Mesodermal cell (in vitro differentiated cells): Measurements from ENCODE around the gene CDH2.

ENCODE experiments used
- H3K27ac ChIP-seq: 2 replicates; pipeline ENCODE4 v1.7.0; 2013; ENCODE audit warnings: mild to moderate bottlenecking, low read depth, low read length, moderate library complexity; ENCODE audit not compliant: severe bottlenecking
- H3K36me3 ChIP-seq: 2 replicates; pipeline ENCODE4 v1.7.1; 2013; ENCODE audit warnings: mild to moderate bottlenecking, low read length, moderate library complexity; ENCODE audit not compliant: control insufficient read depth, insufficient read depth
- H3K4me1 ChIP-seq: one replicate; pipeline ENCODE4 v1.7.1; 2013; ENCODE audit warnings: mild to moderate bottlenecking, low read length; ENCODE audit not compliant: insufficient read depth, control insufficient read depth, poor library complexity, severe bottlenecking
- H3K4me3 ChIP-seq: 2 replicates; pipeline ENCODE4 v1.7.0; 2013; ENCODE audit warnings: low read length, control low read depth, mild to moderate bottlenecking; ENCODE audit not compliant: insufficient read depth, poor library complexity, severe bottlenecking; ENCODE audit errors: extremely low read depth
- H3K9me3 ChIP-seq: 2 replicates; pipeline ENCODE4 v1.7.1; 2013; ENCODE audit warnings: mild to moderate bottlenecking, low read length, moderate library complexity; ENCODE audit not compliant: control insufficient read depth
- WGBS, 2 experiments: methylation state at CpG; one replicate each; pipeline ENCODE4 v1.1.5; 2013; ENCODE audit warnings: missing lambda C conversion rate in 2 of 2; ENCODE audit not compliant: insufficient coverage in 2 of 2; 5-methylcytosine and 5-hydroxymethylcytosine counted together

CDH2 gene

GRCh38 chr18:28065031-28065792 lies 111.7 kb downstream of the CDH2 start:
- WGBS, 2 experiments = 0% methylated on average over 1 of the region's 4 CpGs; no CpG with 5 or more reads in 1 of the 2 experiments
- H3K27ac ChIP-seq = peak overlapping the region; percentile 97

GRCh38 chr18:28063926-28064325 lies 113.0 kb downstream of the CDH2 start:
- peaks cover 13% of the 10 kb centered on the region for H3K36me3 ChIP-seq
- peaks cover 30% of the 10 kb centered on the region for H3K4me1 ChIP-seq
- WGBS, 2 experiments = no CpG with 5 or more reads among the region's 2 CpGs
- H3K27ac ChIP-seq = peak overlapping the region; percentile 79
- H3K4me3 ChIP-seq = no peak overlapping the region
- no peaks in the 10 kb centered on the region for H3K9me3 ChIP-seq

More at GRCh38 chr18:28065031-28065792, 111.7 kb downstream of the CDH2 start:
- Histone ChIP-seq H3K4me1 (peaks cover 32% of the 10 kb centered on the region), H3K36me3 (peaks cover 16% of the 10 kb centered on the region), H3K4me3 (no peak overlapping the region), H3K9me3 (no peaks in the 10 kb centered on the region)

- Histone ChIP-seq H3K4me1 (peaks cover 30% of the 10 kb centered on the region), H3K27ac (peak overlapping the region; percentile 79), H3K4me3 (no peak overlapping the region), H3K36me3 (peaks cover 16% of the 10 kb centered on the region), H3K9me3 (no peaks in the 10 kb centered on the region)
- WGBS, 2 experiments = no CpG with 5 or more reads among the region's 2 CpGs
Observed at GRCh38 chr18:28063271-28063761, 113.6 kb downstream of the CDH2 start.

- 89 to 100% methylated on average over 4 of the region's 4 CpGs for WGBS, 2 experiments
- H3K27ac ChIP-seq = no peak overlapping the region
Observed at GRCh38 chr18:28062443-28062842, 114.5 kb downstream of the CDH2 start.

GRCh38 chr18:28059861-28060260 lies 117.1 kb downstream of the CDH2 start:
- Histone ChIP-seq H3K36me3 (peaks cover 17% of the 10 kb centered on the region), H3K4me1 (peaks cover 20% of the 10 kb centered on the region), H3K4me3 (no peak overlapping the region), H3K27ac (no peak overlapping the region), H3K9me3 (no peaks in the 10 kb centered on the region)
- 93 to 96% methylated on average over 2 to 3 of the region's 3 CpGs for WGBS, 2 experiments

More at GRCh38 chr18:28062443-28062842, 114.5 kb downstream of the CDH2 start:
- Histone ChIP-seq H3K4me3 (no peak overlapping the region), H3K9me3 (no peaks in the 10 kb centered on the region), H3K36me3 (peaks cover 14% of the 10 kb centered on the region), H3K4me1 (peaks cover 30% of the 10 kb centered on the region)

GRCh38 chr18:28050545-28050944 lies 126.4 kb downstream of the CDH2 start:
- H3K4me3 ChIP-seq = no peak overlapping the region
- peaks cover 22% of the 10 kb centered on the region for H3K36me3 ChIP-seq
- no peaks in the 10 kb centered on the region for H3K9me3 ChIP-seq
- H3K27ac ChIP-seq = no peak overlapping the region
- H3K4me1 ChIP-seq = peaks cover 30% of the 10 kb centered on the region

GRCh38 chr18:28048612-28049011 lies 128.3 kb downstream of the CDH2 start:
- 89 to 100% methylated on average over 1 of the region's 2 CpGs for WGBS, 2 experiments
- H3K9me3 ChIP-seq = no peaks in the 10 kb centered on the region
- H3K36me3 ChIP-seq = peaks cover 16% of the 10 kb centered on the region
- H3K4me3 ChIP-seq = no peak overlapping the region
- peaks cover 48% of the 10 kb centered on the region for H3K4me1 ChIP-seq
- no peak overlapping the region for H3K27ac ChIP-seq

- WGBS, 2 experiments = 43% methylated on average over 1 of the region's 3 CpGs; no CpG with 5 or more reads in 1 of the 2 experiments
- Histone ChIP-seq H3K9me3 (no peaks in the 10 kb centered on the region), H3K27ac (peak overlapping the region; percentile 84), H3K4me3 (no peak overlapping the region), H3K36me3 (peaks cover 9% of the 10 kb centered on the region), H3K4me1 (peaks cover 58% of the 10 kb centered on the region)
Observed at GRCh38 chr18:28045880-28046279, 131.1 kb downstream of the CDH2 start.

- H3K27ac ChIP-seq = peak overlapping the region; percentile 84
Observed at GRCh38 chr18:28045176-28045810, 131.6 kb downstream of the CDH2 start.

GRCh38 chr18:28044036-28044435 lies 132.9 kb downstream of the CDH2 start:
- Histone ChIP-seq H3K4me3 (no peak overlapping the region), H3K9me3 (no peaks in the 10 kb centered on the region), H3K4me1 (peaks cover 63% of the 10 kb centered on the region), H3K27ac (no peak overlapping the region), H3K36me3 (peaks cover 7% of the 10 kb centered on the region)
- WGBS, 2 experiments = 95 to 98% methylated on average over 3 to 4 of the region's 4 CpGs

More at GRCh38 chr18:28045176-28045810, 131.6 kb downstream of the CDH2 start:
- Histone ChIP-seq H3K36me3 (peaks cover 9% of the 10 kb centered on the region), H3K9me3 (no peaks in the 10 kb centered on the region), H3K4me1 (peaks cover 58% of the 10 kb centered on the region), H3K4me3 (no peak overlapping the region)
- 65 to 73% methylated on average over 2 of the region's 3 CpGs for WGBS, 2 experiments
